Spleen (tissue), 11 donors: Measurements from ENCODE around the gene SYNGAP1. TPM values are rescaled to one million over a fixed set of nuclear protein-coding genes. Genes with fewer than 3 reads are reported as not detected.
"Not testable (repeated sequence)": the region's sequence is repeated elsewhere in the genome, so short reads cannot be mapped to it uniquely, and the experiment has no call there.

Source experiments
- DNase-seq: peaks from one replicate; pipeline ENCODE4 v3.0.0-alpha.2; 2020
- H3K27ac ChIP-seq, 8 donors: fragments of 200-600 bp; sonication (generic) in 7 of 8; 1 replicate in 4 of 8; 2 replicates in 4 of 8; pipeline versions ENCODE4 v1.5.0 to v1.8.0; 2016 to 2021; ENCODE audit warnings: inconsistent platforms in 4 of 8, mild to moderate bottlenecking in 4 of 8, moderate library complexity in 1 of 8
- H3K27me3 ChIP-seq, 7 donors: fragments of 200-600 bp; sonication (generic) in 6 of 7; replicated peaks in 1 of 7; 1 replicate in 4 of 7; 2 replicates in 3 of 7; pipeline versions ENCODE4 v1.5.0 to v1.8.0; 2016 to 2021; ENCODE audit warnings: inconsistent platforms in 3 of 7, mild to moderate bottlenecking in 1 of 7
- H3K36me3 ChIP-seq, 6 donors: fragments of 200-600 bp; sonication (generic) in 5 of 6; 1 replicate in 4 of 6; 2 replicates in 2 of 6; pipeline versions ENCODE4 v1.5.0 to v1.8.0; 2016 to 2021; ENCODE audit warnings: inconsistent platforms in 2 of 6
- H3K4me1 ChIP-seq, 6 donors: fragments of 200-600 bp; sonication (generic) in 5 of 6; 1 replicate in 3 of 6; 2 replicates in 3 of 6; pipeline versions ENCODE4 v1.5.0 to v1.8.0; 2016 to 2021; ENCODE audit warnings: inconsistent platforms in 3 of 6
- H3K4me3 ChIP-seq, 8 donors: fragments of 200-600 bp; sonication (generic) in 7 of 8; 1 replicate in 4 of 8; 2 replicates in 4 of 8; pipeline versions ENCODE4 v1.5.0 to v1.8.0; 2016 to 2021; ENCODE audit warnings: inconsistent platforms in 4 of 8, mild to moderate bottlenecking in 4 of 8, moderate library complexity in 2 of 8
- H3K9me3 ChIP-seq, 8 donors: fragments of 200-600 bp; sonication (generic) in 7 of 8; 1 replicate in 4 of 8; 2 replicates in 4 of 8; pipeline versions ENCODE4 v1.5.0 to v1.8.0; 2016 to 2021; ENCODE audit warnings: inconsistent platforms in 4 of 8
- POLR2A ChIP-seq, 3 donors: fragments of 450-650 bp; IDR thresholded peaks; one replicate each; pipeline ENCODE4 v1.5.1; 2017; ENCODE audit warnings: antibody characterized with exemption in 3 of 3, mild to moderate bottlenecking in 1 of 3
- POLR2AphosphoS5 ChIP-seq, 3 donors: sonication (generic); formaldehyde crosslinking; IDR thresholded peaks; one replicate each; pipeline ENCODE4 v1.5.1; 2017; ENCODE audit warnings: antibody characterized with exemption in 3 of 3
- WGBS, 5 donors: extraction: QIAGEN DNeasy Blood & Tissue Kit in 3 of 5; methylation state at CpG; one replicate each; pipeline versions ENCODE4 v1.1.5 to v1.1.7; 2013 to 2018; 5-methylcytosine and 5-hydroxymethylcytosine counted together
- intact Hi-C: fragments of 100-400 bp; cut with DNase I; formaldehyde crosslinking; loops from one replicate; pipeline ENCODE4 v1.15.0; 2023; ENCODE audit warnings: low total_unique reads
- polyA plus RNA-seq, 3 donors: library from polyadenylated mRNA; stranded (reverse); fragments of 200-250 nt; gene quantifications; one replicate each; pipeline ENCODE4 v1.2.1, GENCODE V29; 2013
- total RNA-seq, 7 donors: library from RNA; depleted of rRNA in 3 of 7; stranded (reverse); fragments of >200 nt in 3 of 7; fragmentation: NEBNext Ultra II Directional in 4 of 7; extraction: Animal tissue kit (Norgen Biotek cat#: 25700) in 4 of 7; gene quantifications; one replicate each; pipeline versions ENCODE4 v1.1.0 to v1.2.1, GENCODE V29; 2016 to 2021
- TF ChIP-seq, protein P1 (sequence below), 11 experiments: fragments of 200-600 bp in 7 of 11; fragments of 450-650 bp in 4 of 11; sonication (generic) in 4 of 11; IDR thresholded peaks in 8 of 11; conservative IDR thresholded peaks in 3 of 11; 1 replicate in 7 of 11; 2 replicates in 4 of 11; pipeline versions ENCODE4 v1.4.0 to v1.8.0; 2016 to 2021; ENCODE audit warnings: antibody characterized with exemption in 11 of 11, inconsistent platforms in 4 of 11, mild to moderate bottlenecking in 1 of 11
- donor health status: healthy with polysubstance abuse.
- donor health status: DM: no; HTN: no; CAD: no; lungs with moderate emphysema.
- donor health status: DM: no; HTN: no; CAD: no.
- donor health status: Bipolar disorder and iron deficiency.
- donor health status: healthy.
- donor health status: DM: no; HTN: no; CAD: no.
- donor health status: DM: yes; HTN: yes; CAD: no.

SYNGAP1 gene
- total and polyA plus RNA-seq, 10 donors = 3.6 to 30.8 (median 23.9) TPM

DNA sequence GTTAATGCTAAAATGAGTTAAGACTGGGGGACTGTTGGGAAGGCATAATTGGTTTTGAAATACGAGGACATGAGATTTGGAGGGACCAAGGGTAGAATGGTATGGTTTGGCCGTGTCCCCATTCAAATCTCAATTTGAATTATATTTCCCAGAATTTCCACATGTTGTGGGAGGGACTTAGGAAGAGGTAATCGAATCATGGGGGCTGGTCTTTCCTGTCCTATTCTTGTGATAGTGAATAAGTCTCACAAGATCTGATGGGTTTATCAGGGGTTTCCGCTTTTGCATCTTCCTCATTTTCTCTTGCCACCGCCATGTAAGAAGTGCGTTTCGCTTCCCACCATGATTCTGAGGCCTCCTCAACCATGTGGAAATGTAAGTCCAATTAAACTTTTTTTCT is 47.2 kb downstream of the SYNGAP1 start:
- H3K27ac ChIP-seq = no peak overlapping the region
- no peak for TF ChIP-seq POLR2A (IDR thresholded peaks at IDR 0.05)
- TF ChIP-seq, protein P1, sequence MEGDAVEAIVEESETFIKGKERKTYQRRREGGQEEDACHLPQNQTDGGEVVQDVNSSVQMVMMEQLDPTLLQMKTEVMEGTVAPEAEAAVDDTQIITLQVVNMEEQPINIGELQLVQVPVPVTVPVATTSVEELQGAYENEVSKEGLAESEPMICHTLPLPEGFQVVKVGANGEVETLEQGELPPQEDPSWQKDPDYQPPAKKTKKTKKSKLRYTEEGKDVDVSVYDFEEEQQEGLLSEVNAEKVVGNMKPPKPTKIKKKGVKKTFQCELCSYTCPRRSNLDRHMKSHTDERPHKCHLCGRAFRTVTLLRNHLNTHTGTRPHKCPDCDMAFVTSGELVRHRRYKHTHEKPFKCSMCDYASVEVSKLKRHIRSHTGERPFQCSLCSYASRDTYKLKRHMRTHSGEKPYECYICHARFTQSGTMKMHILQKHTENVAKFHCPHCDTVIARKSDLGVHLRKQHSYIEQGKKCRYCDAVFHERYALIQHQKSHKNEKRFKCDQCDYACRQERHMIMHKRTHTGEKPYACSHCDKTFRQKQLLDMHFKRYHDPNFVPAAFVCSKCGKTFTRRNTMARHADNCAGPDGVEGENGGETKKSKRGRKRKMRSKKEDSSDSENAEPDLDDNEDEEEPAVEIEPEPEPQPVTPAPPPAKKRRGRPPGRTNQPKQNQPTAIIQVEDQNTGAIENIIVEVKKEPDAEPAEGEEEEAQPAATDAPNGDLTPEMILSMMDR (IDR thresholded peaks at IDR 0.05 in 8 of 11, conservative IDR thresholded peaks at IDR 0.05 in 3 of 11) = no peak
- TF ChIP-seq POLR2AphosphoS5 (IDR thresholded peaks at IDR 0.05) = no peak
- no peaks in the 10 kb centered on the region for H3K9me3 ChIP-seq
- no peaks in the 10 kb centered on the region for H3K27me3 ChIP-seq
- H3K36me3 ChIP-seq = no peaks in the 10 kb centered on the region
- H3K4me3 ChIP-seq = no peak overlapping the region
- intact Hi-C loops = no loop called here
- 74 to 89% (median 78%) methylated on average over 7 of the region's 7 CpGs for WGBS, 5 donors
- DNase-seq = no peak
- H3K4me1 ChIP-seq = no peaks in the 10 kb centered on the region

DNA sequence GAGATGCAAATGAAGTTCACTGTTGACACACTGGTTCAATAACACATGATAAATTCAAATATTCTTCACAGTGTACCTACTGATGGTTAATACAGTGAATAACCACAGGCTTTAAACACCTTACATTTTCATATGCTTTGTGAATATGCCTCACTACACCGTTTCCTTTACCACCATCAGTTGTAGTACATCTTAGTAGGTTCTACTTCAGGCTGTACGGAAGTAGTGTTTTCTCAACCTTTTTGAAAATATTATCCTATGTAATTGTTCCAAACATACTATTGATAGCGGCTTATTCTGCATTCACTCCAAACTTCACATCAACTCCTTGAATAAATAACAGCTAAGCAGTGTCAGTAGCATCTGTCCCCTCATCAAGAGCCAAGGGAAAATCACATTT is 49.8 kb downstream of the SYNGAP1 start:
- intact Hi-C loops = no loop called here
- no peak for TF ChIP-seq POLR2AphosphoS5 (IDR thresholded peaks at IDR 0.05)
- TF ChIP-seq POLR2A (IDR thresholded peaks at IDR 0.05) = no peak
- TF ChIP-seq, protein P1 (IDR thresholded peaks at IDR 0.05 in 8 of 11, conservative IDR thresholded peaks at IDR 0.05 in 3 of 11) = no peak
- Histone ChIP-seq H3K4me1 (no peaks in the 10 kb centered on the region), H3K9me3 (no peaks in the 10 kb centered on the region), H3K36me3 (no peaks in the 10 kb centered on the region), H3K27me3 (peaks cover 0 to 5% (median 0%) of the 10 kb centered on the region in 7 donors), H3K27ac (no peak overlapping the region), H3K4me3 (no peak overlapping the region)
- DNase-seq = no peak
- WGBS, 5 donors = 81 to 88% (median 83%) methylated on average over 3 of the region's 3 CpGs

DNA sequence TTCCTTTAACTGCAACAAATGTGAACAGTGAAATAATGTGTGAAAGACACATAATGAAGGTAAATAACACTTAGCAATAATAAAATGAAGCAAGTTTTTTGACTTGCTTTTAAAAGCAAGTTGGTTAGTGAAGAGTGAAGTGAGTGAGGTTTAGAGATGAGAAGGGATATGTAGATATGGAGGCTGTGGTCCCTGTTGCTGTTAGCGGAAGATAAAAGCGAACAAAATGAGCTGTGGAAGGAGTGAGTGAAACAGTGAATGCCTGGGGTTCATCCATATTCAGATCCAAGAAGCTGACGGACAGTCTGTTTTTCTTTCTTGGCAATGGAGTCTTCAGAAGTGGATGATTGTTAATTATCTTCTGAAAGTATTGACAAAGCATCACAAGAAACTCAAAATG is 58.0 kb downstream of the SYNGAP1 start:
- TF ChIP-seq, protein P1 (IDR thresholded peaks at IDR 0.05 in 8 of 11, conservative IDR thresholded peaks at IDR 0.05 in 3 of 11) = no peak
- TF ChIP-seq POLR2AphosphoS5 (IDR thresholded peaks at IDR 0.05) (no peak), POLR2A (IDR thresholded peaks at IDR 0.05) (no peak)
- intact Hi-C loops = no loop called here
- H3K4me1 ChIP-seq = no peaks in the 10 kb centered on the region
- H3K4me3 ChIP-seq = no peak overlapping the region
- H3K27me3 ChIP-seq = peaks cover 0 to 6% (median 0%) of the 10 kb centered on the region in 7 donors
- H3K9me3 ChIP-seq = no peaks in the 10 kb centered on the region
- 84 to 89% (median 88%) methylated on average over 3 of the region's 3 CpGs for WGBS, 5 donors
- no peaks in the 10 kb centered on the region for H3K36me3 ChIP-seq
- no peak for DNase-seq
- H3K27ac ChIP-seq = no peak overlapping the region

DNA sequence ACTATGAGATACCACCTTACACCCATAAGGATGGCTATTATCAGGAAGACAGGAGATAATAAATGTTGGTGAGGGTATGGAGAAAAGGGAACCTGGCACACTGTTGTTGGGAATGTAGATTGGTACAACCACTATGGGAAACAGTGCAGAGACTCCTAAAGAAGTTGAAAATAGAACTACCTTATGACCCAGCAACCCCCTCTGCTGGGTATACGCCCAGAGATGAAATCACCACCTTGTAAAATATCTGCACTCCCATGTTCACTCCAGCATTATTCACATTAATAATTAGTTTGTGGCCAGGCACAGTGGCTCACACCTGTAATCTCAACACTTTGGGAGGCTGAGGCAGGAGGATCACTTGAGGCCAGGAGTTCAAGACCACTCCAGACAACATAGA is 61.3 kb downstream of the SYNGAP1 start:
- WGBS, 5 donors = 38 to 68% (median 58%) methylated on average over 1 of the region's 1 CpG
- Histone ChIP-seq H3K4me3 (no peak overlapping the region), H3K36me3 (no peaks in the 10 kb centered on the region), H3K27ac (no peak overlapping the region), H3K9me3 (no peaks in the 10 kb centered on the region), H3K4me1 (no peaks in the 10 kb centered on the region), H3K27me3 (no peaks in the 10 kb centered on the region)
- DNase-seq = no peak
- intact Hi-C loops = no loop called here
- TF ChIP-seq, protein P1 (IDR thresholded peaks at IDR 0.05 in 8 of 11, conservative IDR thresholded peaks at IDR 0.05 in 3 of 11) = no peak
- TF ChIP-seq POLR2AphosphoS5 (IDR thresholded peaks at IDR 0.05) (no peak), POLR2A (IDR thresholded peaks at IDR 0.05) (no peak)

DNA sequence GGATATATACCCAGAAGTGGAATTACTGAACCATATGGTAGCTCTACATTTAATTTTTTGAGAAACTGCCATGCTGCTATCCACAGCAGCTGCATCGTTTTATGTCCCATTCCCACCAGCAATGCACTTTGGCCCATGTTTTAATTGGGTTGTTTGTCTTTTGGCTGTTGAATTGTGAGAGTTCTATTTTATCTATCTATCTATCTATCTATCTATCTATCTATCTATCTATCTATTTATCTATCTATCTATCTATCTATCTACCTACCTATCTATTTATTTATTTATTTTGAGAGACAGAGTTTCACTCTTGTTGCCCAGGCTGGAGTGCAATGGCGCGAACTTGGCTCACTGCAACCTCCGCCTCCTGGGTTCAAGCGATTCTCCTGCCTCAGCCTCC is 62.8 kb downstream of the SYNGAP1 start:
- H3K27ac ChIP-seq, intact Hi-C loops, H3K4me1 ChIP-seq, H3K36me3 ChIP-seq, DNase-seq, H3K4me3 ChIP-seq, H3K27me3 ChIP-seq, H3K9me3 ChIP-seq: not testable (repeated sequence)
- WGBS, 5 donors = 89 to 94% (median 93%) methylated on average over 5 of the region's 5 CpGs
